Lower lobe of right lung (tissue), 2 donors: ENCODE measurements around the gene LAMA2. TPM values are rescaled to one million over a fixed set of nuclear protein-coding genes. Genes with fewer than 3 reads are reported as not detected.

ENCODE experiments used
- ATAC-seq, 2 donors: fragments of 200-7000 bp; cut with Tn5 transposase; one replicate each; pipeline ENCODE4 v1.9.1; 2020 to 2022; ENCODE audit warnings: mild to moderate bottlenecking in 2 of 2, moderate library complexity in 2 of 2
- DNase-seq: peaks from one replicate; pipeline ENCODE4 v3.0.0-alpha.2; 2020
- H3K27ac ChIP-seq: fragments of 200-600 bp; one replicate; pipeline ENCODE4 v1.8.0; 2022
- H3K27me3 ChIP-seq: fragments of 200-600 bp; one replicate; pipeline ENCODE4 v1.8.0; 2022; ENCODE audit warnings: low read depth
- H3K36me3 ChIP-seq: fragments of 200-600 bp; one replicate; pipeline ENCODE4 v1.8.0; 2022; ENCODE audit warnings: mild to moderate bottlenecking
- H3K4me1 ChIP-seq: fragments of 200-600 bp; one replicate; pipeline ENCODE4 v1.8.0; 2022
- H3K4me3 ChIP-seq: fragments of 200-600 bp; one replicate; pipeline ENCODE4 v1.8.0; 2022; ENCODE audit warnings: mild to moderate bottlenecking
- H3K9me3 ChIP-seq: fragments of 200-600 bp; one replicate; pipeline ENCODE4 v1.8.0; 2022
- CTCF ChIP-seq: fragments of 200-600 bp; IDR thresholded peaks from one replicate; pipeline ENCODE4 v1.8.0; 2022; ENCODE audit warnings: antibody characterized with exemption, mild to moderate bottlenecking
- intact Hi-C: fragments of 100-400 bp; cut with DNase I; formaldehyde crosslinking; loops from one replicate; pipeline ENCODE4 v1.11.0; 2022
- total RNA-seq: library from RNA; stranded (reverse); fragmentation: NEBNext Ultra II Directional; extraction: Animal tissue kit (Norgen Biotek cat#: 25700); gene quantifications from one replicate; pipeline ENCODE4 v1.2.1, GENCODE V29; 2021
- donor health status: DM: no; HTN: yes; CAD: no; lungs with severe emphysema.

LAMA2 gene
- total RNA-seq, 1 donor from 2014 or later, result 49.6 TPM

GRCh38 chr6:129252377-129253071, 369.6 kb downstream of the LAMA2 start:
- Histone ChIP-seq H3K9me3 (no peaks in the 10 kb centered on the region), H3K27me3 (no peaks in the 10 kb centered on the region), H3K27ac (no peak overlapping the region), H3K4me1 (peaks cover 5% of the 10 kb centered on the region), H3K36me3 (no peaks in the 10 kb centered on the region), H3K4me3 (no peak overlapping the region)
- DNase-seq (no peak), ATAC-seq (no peak)
- TF ChIP-seq CTCF, result no peak
- intact Hi-C loops, result no loop called here

GRCh38 chr6:129253242-129253641, 370.3 kb downstream of the LAMA2 start:
- Histone ChIP-seq H3K4me1 (peaks cover 5% of the 10 kb centered on the region), H3K9me3 (no peaks in the 10 kb centered on the region), H3K27ac (no peak overlapping the region), H3K27me3 (no peaks in the 10 kb centered on the region), H3K36me3 (no peaks in the 10 kb centered on the region), H3K4me3 (no peak overlapping the region)
- ATAC-seq (no peak), DNase-seq (no peak)
- intact Hi-C loops, result no loop called here
- TF ChIP-seq CTCF, result no peak

DNA sequence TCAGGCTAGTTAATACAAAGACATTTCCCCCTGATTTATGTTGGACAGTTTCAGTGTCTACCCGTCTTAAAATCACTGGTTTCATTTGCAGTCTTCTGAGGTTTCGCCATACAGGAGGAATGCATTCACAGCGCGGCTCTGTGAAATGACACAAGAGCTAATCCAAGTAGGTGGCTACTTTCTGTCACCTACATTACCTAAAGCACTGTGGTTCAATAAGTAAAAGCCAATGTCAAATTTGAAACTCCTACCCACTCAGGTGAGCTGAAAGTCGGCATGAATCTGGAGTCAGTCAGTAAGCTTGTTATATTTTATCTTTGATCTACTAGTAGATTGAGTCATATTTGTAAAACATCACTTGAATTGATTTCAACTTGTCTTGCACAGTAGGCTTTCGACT, 370.8 kb downstream of the LAMA2 start:
- no peak for TF ChIP-seq CTCF
- no peak for ATAC-seq

GRCh38 chr6:129257196-129257595, 374.3 kb downstream of the LAMA2 start:
- intact Hi-C loops, result no loop called here
- H3K4me1 ChIP-seq, result peaks cover under 1% of the 10 kb centered on the region
- no peak for TF ChIP-seq CTCF
- H3K9me3 ChIP-seq, result no peaks in the 10 kb centered on the region
- no peak overlapping the region for H3K27ac ChIP-seq
- H3K36me3 ChIP-seq, result no peaks in the 10 kb centered on the region
- DNase-seq (no peak), ATAC-seq (no peak)
- H3K4me3 ChIP-seq, result no peak overlapping the region
- no peaks in the 10 kb centered on the region for H3K27me3 ChIP-seq

More for the DNA sequence above, 370.8 kb downstream of the LAMA2 start:
- no peak for DNase-seq
- intact Hi-C loops, result no loop called here
- Histone ChIP-seq H3K4me3 (no peak overlapping the region), H3K36me3 (no peaks in the 10 kb centered on the region), H3K27me3 (no peaks in the 10 kb centered on the region), H3K4me1 (peaks cover 5% of the 10 kb centered on the region), H3K27ac (no peak overlapping the region), H3K9me3 (no peaks in the 10 kb centered on the region)

GRCh38 chr6:129262661-129263060, 379.7 kb downstream of the LAMA2 start:
- no peaks in the 10 kb centered on the region for H3K27me3 ChIP-seq
- no peak overlapping the region for H3K4me3 ChIP-seq
- intact Hi-C loops, result no loop called here
- H3K27ac ChIP-seq, result no peak overlapping the region
- H3K4me1 ChIP-seq, result no peaks in the 10 kb centered on the region
- no peak for TF ChIP-seq CTCF
- H3K9me3 ChIP-seq, result no peaks in the 10 kb centered on the region
- H3K36me3 ChIP-seq, result no peaks in the 10 kb centered on the region
- ATAC-seq (no peak), DNase-seq (no peak)
